HFF-Myc (cell line): ENCODE measurements around the gene CAMK1D.

Experiments
- DNase-seq: peaks from one replicate; pipeline ENCODE4 v3.0.0-alpha.2; 2011; ENCODE audit warnings: low read depth; ENCODE audit errors: extremely low read depth
- H3K4me3 ChIP-seq: replicated peaks from 2 replicates; pipeline ENCODE4 v1.5.1; 2011; ENCODE audit warnings: low read depth, mild to moderate bottlenecking, control low read depth, low read length
- TF ChIP-seq, protein P1 (sequence below): IDR thresholded peaks from 2 replicates; pipeline ENCODE4 v1.5.1; 2012; ENCODE audit warnings: mild to moderate bottlenecking, low read depth, low read length, control low read depth; ENCODE audit errors: missing control alignments

Gene CAMK1D

DNA sequence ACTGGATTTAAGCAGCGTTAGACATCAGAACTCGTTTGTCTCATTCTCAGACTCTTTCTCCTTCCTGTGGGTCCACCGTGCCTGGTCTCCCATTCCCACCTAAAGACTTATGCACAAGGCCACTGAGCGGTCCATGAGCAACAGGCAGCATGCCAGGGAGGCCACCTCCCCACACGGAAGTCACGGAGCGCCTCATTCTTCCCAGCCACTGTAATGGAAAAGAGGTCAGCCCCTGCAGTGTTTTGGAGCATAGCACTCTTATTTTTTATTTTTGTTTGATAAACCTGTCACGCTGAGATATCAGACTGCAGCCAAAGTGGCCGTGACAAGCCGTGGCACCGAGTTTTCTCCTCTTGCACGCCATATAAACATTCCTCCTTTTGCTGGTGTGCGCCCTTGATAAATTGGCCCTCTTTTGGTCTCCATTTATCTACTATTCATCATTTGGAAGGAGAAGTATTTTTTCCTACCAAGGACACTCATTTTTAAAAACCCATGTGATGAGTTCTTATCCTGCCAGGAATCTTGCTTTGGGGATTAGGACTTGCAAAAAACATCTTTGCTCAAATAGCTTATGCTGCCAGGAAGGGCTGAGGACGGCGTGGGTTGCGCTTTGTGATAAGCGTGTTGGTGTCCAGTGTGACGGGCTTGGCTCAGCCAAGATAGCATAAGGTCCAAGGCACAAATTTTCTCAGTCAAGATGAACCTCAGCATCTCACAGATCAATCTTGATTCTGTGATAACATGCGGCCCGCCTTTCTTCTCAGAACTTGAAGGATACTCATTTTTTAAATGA is 446.2 kb downstream of the CAMK1D start:
- TF ChIP-seq, protein P1, sequence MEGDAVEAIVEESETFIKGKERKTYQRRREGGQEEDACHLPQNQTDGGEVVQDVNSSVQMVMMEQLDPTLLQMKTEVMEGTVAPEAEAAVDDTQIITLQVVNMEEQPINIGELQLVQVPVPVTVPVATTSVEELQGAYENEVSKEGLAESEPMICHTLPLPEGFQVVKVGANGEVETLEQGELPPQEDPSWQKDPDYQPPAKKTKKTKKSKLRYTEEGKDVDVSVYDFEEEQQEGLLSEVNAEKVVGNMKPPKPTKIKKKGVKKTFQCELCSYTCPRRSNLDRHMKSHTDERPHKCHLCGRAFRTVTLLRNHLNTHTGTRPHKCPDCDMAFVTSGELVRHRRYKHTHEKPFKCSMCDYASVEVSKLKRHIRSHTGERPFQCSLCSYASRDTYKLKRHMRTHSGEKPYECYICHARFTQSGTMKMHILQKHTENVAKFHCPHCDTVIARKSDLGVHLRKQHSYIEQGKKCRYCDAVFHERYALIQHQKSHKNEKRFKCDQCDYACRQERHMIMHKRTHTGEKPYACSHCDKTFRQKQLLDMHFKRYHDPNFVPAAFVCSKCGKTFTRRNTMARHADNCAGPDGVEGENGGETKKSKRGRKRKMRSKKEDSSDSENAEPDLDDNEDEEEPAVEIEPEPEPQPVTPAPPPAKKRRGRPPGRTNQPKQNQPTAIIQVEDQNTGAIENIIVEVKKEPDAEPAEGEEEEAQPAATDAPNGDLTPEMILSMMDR = no peak
- no peak overlapping the region for H3K4me3 ChIP-seq
- DNase-seq = no peak

DNA sequence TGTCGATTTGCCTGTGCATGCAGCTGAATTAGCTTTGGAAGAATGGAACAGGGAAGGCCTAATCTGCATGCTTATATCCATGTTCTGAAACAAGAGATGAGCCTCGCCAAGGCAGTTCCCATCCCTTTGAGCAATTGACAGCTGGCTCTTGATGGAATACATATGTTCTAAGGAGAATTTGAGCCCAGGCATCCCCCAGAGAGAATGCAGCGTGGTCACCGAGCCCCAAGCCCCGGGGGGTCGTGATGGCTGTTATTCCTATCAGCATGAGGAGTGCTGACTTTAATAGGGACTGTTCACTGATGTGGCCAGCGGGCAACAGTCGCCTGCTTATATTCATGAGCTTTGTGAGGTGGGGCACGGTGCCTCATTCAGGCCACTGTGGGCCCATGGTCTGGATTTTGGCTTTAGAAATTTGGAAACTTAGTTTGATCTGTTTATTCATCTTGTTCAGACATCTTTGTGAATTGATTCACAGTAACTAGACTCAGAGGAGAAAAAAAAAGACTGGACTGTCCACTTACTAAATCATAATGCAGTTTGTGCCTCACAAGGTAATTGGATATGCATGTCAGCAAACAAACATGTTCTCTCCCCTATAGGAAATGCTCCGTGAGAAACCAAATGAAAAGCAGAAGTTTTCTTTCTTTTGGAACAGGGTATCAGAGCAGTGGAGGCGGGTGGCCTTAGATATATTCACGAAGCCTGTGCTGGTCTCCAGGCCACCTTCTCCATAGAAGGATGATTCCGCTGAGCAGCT is 447.2 kb downstream of the CAMK1D start:
- TF ChIP-seq, protein P1 = no peak
- no peak overlapping the region for H3K4me3 ChIP-seq
- DNase-seq = no peak

DNA sequence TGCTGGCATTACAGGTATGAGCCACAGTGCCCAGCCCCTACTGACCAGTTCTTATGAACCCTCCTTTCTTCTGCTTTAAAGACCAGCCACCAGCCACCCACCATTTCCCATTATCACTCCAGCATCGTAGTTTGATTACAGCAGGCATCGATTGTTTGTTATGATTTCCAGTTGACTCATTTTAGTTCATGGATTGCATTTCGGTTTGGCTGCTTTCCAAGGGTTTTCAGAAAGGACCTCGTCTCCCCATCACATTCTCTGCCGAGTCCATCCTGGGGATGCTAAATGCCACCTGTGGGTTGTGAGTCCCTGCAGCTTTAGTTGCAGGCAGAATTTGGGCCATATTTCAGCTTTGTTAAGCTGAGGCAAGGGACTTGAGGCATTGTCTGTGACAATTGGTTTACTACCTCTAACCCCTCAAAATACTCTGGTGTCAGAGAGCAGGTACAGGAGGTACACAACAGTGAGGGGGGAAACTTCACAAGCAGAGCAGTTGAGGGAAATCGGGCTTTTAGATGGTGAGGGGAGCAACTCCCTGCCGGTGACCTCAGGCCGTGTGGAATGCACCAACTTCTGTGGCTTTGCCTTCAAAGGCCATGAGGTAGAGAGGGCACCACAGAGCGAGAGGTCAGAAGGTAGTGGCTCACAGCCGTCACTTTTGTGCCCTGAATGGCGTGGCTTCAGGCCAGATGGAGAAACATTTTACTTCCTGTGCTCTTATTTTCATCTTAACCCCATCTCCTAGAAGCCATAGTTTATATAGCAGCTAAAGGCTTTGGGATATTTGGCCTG is 448.3 kb downstream of the CAMK1D start:
- no peak for DNase-seq
- TF ChIP-seq, protein P1 = no peak
- no peak overlapping the region for H3K4me3 ChIP-seq

DNA sequence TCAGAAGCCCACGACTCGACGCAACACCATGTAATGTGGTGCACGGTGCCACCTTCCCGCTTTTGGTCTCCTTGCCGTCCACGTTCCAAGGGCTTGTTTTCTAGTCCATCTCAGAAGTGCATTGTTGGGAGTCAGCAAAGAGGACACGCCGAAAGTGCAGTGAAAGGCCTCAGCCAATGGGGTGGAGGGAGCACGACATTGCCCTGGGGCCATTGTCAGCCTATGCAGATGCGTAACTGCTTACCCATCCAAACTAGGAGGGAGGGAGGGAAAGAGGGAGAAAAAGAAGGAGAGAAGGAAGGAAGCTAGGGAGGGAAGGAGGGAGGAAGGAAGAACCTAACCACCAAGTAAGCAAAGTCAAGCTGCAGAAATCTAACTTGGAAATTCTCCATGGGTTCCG is 449.8 kb downstream of the CAMK1D start:
- no peak for DNase-seq
- TF ChIP-seq, protein P1 = no peak

DNA sequence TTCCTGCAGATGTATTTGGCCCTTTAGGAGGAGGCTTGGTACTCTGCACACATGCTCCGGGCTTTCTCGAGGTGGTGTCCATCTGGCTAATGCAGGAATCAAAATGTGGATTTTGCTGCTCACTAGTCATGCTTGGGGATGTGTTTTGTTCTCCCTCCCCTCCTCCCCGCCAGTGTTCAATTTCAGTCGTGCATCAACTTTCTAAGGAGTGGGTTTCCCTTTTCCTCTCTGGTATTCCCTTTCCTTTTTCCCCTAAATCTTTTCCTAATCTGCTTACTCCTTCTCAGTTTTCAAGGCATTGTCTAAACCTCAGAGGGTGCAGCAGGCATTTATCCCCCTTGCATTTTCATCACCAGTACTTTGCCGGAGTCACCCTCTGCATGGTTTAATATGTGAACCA is 450.4 kb downstream of the CAMK1D start:
- no peak for DNase-seq
- TF ChIP-seq, protein P1 = no peak

More for the DNA sequence above, 449.8 kb downstream of the CAMK1D start:
- H3K4me3 ChIP-seq = no peak overlapping the region

DNA sequence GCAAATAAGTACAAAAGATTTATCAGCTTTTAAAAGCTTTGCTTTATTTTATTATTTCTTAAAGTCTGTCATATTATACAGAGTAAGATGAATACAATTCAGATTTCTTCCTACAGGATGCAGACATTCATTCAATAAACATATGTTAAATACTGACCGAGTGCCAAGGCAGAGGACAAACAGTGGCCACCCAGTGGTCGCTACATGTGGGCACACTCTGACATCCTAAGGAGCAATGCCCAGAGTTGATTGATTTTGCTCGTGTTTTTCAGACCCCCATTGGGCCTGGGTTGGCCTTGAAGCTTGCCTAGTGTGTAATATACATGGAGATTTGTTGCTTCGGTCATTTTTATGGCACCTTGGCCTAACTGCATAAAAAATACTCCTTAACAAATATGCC is 451.0 kb downstream of the CAMK1D start:
- DNase-seq = no peak
- H3K4me3 ChIP-seq = no peak overlapping the region
- TF ChIP-seq, protein P1 = no peak

More for the DNA sequence above, 450.4 kb downstream of the CAMK1D start:
- no peak overlapping the region for H3K4me3 ChIP-seq
